ENCODE results near the gene ANKRD18B.
"Not testable (repeated sequence)": the region's sequence is repeated elsewhere in the genome, so short reads cannot be mapped to it uniquely, and the experiment has no call there.

The ANKRD18B gene

GRCh38 chr9:33611358-33611757 is 87.3 kb downstream of the ANKRD18B start:
- no peak for DNase-seq (ENCODE audit: low read depth in 2 of 2)

GRCh38 chr9:33612410-33612809 is 88.4 kb downstream of the ANKRD18B start:
- DNase-seq (ENCODE audit: low read depth in 2 of 2), result not testable (repeated sequence)

GRCh38 chr9:33614001-33614687 is 90.1 kb downstream of the ANKRD18B start:
- DNase-seq (ENCODE audit: low read depth in 2 of 2), result no peak

- DNase-seq (ENCODE audit: low read depth in 2 of 2), result not testable (repeated sequence)
Measured at GRCh38 chr9:33618370-33618769, 94.3 kb downstream of the ANKRD18B start.

- DNase-seq (ENCODE audit: low read depth in 2 of 2), result no peak
Measured at GRCh38 chr9:33619666-33620404, 95.8 kb downstream of the ANKRD18B start.

- no peak for DNase-seq (ENCODE audit: low read depth in 2 of 2)
Measured at GRCh38 chr9:33620738-33621439, 96.8 kb downstream of the ANKRD18B start.
